Measurements from ENCODE around the gene CLN3. TPM values are rescaled to one million over a fixed set of nuclear protein-coding genes. Genes with fewer than 3 reads are reported as not detected.
"Not testable (repeated sequence)": the region's sequence is repeated elsewhere in the genome, so short reads cannot be mapped to it uniquely, and the experiment has no call there.

Gene CLN3
- total RNA-seq, 1 experiment from 2014 or later = 33.5 TPM

- CTCF ChIA-PET; H3K4me1 Mint-ChIP-seq (ENCODE audit: low read depth, unreplicated experiment); H3K36me3 Mint-ChIP-seq (ENCODE audit: insufficient read depth, unreplicated experiment); H3K9me3 Mint-ChIP-seq (ENCODE audit: low read depth, unreplicated experiment); H3K27me3 Mint-ChIP-seq (ENCODE audit: unreplicated experiment); H3K4me3 Mint-ChIP-seq (ENCODE audit: low read depth, unreplicated experiment); intact Hi-C loops (cut with micrococcal nuclease; ENCODE audit: unreplicated experiment); H3K27ac Mint-ChIP-seq (ENCODE audit: unreplicated experiment); DNase-seq; BruUV-seq (replicated peaks): not testable (repeated sequence)
Measured at GRCh38 chr16:28438899-28439298, 53.0 kb downstream of the CLN3 start.

- H3K4me1 Mint-ChIP-seq (ENCODE audit: low read depth, unreplicated experiment); CTCF ChIA-PET; H3K9me3 Mint-ChIP-seq (ENCODE audit: low read depth, unreplicated experiment); H3K27ac Mint-ChIP-seq (ENCODE audit: unreplicated experiment); H3K27me3 Mint-ChIP-seq (ENCODE audit: unreplicated experiment); H3K4me3 Mint-ChIP-seq (ENCODE audit: low read depth, unreplicated experiment); BruUV-seq (replicated peaks); H3K36me3 Mint-ChIP-seq (ENCODE audit: insufficient read depth, unreplicated experiment); intact Hi-C loops (cut with micrococcal nuclease; ENCODE audit: unreplicated experiment); DNase-seq: not testable (repeated sequence)
Measured at GRCh38 chr16:28435340-28435739, 56.5 kb downstream of the CLN3 start.

Other genes starting within 250 kb of the CLN3 start
- gene SBK1, start 199.5 kb downstream of the CLN3 start, total RNA-seq (2022) = 4.4 and 4.9 TPM in 2 replicates
- 2.5 and 2.6 TPM in 2 replicates for gene NPIPB6, start 128.6 kb downstream of the CLN3 start, total RNA-seq (2022)
- 146 and 151 TPM in 2 replicates for gene EIF3CL, start 88.2 kb downstream of the CLN3 start, total RNA-seq (2022)
- not detected in 2 replicates for gene NPIPB7, start 19.7 kb downstream of the CLN3 start, total RNA-seq (2022)
- gene APOBR, start 2.6 kb upstream of the CLN3 start, total RNA-seq (2022) = 0.14 TPM in 1 of 2 replicates, not detected in the other
- gene IL27, start 14.8 kb upstream of the CLN3 start, total RNA-seq (2022) = not detected in 2 replicates
- gene NUPR1, start 46.9 kb upstream of the CLN3 start, total RNA-seq (2022) = 0.27 and 0.73 TPM in 2 replicates
- gene SGF29, start 61.8 kb upstream of the CLN3 start, total RNA-seq (2022) = 27.9 and 31.0 TPM in 2 replicates
- 1.9 and 2.5 TPM in 2 replicates for gene SULT1A2, start 105.0 kb upstream of the CLN3 start, total RNA-seq (2022)
- gene SULT1A1, start 118.0 kb upstream of the CLN3 start, total RNA-seq (2022) = 14.0 and 15.0 TPM in 2 replicates
- gene NPIPB8, start 146.0 kb upstream of the CLN3 start, total RNA-seq (2022) = 1.2 and 1.8 TPM in 2 replicates
- gene EIF3C, start 219.4 kb upstream of the CLN3 start, total RNA-seq (2022) = 1,403 and 1,537 TPM in 2 replicates

Data from Calu3 (cell line).